Measurements from ENCODE around the gene DHDDS.

DNA sequence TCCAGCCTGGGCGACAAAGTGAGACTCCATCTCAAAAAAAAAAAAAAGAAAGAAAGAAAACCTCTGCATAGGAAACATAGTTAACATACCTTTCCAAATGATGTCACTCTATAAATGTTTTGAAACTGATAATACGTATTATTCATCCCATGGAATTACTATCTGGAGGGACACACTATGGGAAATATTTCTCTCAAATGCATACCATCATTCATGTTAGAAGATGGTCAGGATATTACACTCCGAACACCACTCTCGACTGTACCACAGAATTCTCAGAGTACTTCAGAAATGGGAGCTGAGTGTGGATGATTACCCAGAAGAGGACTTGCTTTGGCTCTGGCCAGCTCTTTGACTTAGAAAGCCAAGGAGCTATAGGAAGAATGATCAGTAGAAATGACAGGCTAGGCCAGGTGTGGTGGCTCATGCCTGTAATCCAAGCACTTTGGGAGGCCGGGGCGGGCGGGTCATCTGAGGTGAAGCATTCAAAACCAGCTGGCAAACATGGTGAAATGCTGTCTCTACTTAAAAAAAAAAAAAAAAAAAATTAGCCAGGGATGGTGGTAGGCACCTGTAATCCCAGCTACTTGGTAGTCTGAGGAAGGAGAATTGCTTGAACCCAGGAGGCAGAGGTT is 26.7 kb upstream of the DHDDS start:
- TF ChIP-seq, protein P1, sequence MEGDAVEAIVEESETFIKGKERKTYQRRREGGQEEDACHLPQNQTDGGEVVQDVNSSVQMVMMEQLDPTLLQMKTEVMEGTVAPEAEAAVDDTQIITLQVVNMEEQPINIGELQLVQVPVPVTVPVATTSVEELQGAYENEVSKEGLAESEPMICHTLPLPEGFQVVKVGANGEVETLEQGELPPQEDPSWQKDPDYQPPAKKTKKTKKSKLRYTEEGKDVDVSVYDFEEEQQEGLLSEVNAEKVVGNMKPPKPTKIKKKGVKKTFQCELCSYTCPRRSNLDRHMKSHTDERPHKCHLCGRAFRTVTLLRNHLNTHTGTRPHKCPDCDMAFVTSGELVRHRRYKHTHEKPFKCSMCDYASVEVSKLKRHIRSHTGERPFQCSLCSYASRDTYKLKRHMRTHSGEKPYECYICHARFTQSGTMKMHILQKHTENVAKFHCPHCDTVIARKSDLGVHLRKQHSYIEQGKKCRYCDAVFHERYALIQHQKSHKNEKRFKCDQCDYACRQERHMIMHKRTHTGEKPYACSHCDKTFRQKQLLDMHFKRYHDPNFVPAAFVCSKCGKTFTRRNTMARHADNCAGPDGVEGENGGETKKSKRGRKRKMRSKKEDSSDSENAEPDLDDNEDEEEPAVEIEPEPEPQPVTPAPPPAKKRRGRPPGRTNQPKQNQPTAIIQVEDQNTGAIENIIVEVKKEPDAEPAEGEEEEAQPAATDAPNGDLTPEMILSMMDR (IDR thresholded peaks at IDR 0.05), result no peak
- TF ChIP-seq POLR2A (IDR thresholded peaks at IDR 0.05), result no peak
